ENCODE measurements around the gene ARID4B.

The ARID4B gene

GRCh38 chr1:235330918-235331285 is 2.9 kb upstream of the ARID4B start:
- DNase-seq (ENCODE audit: low read depth), result no peak
- no peak for TF ChIP-seq CTCF (IDR thresholded peaks at IDR 0.05; ENCODE audit: insufficient read depth, low read depth, low read length, missing control alignments)
- H3K4me3 ChIP-seq (ENCODE audit: low read length), result no peak overlapping the region

DNA sequence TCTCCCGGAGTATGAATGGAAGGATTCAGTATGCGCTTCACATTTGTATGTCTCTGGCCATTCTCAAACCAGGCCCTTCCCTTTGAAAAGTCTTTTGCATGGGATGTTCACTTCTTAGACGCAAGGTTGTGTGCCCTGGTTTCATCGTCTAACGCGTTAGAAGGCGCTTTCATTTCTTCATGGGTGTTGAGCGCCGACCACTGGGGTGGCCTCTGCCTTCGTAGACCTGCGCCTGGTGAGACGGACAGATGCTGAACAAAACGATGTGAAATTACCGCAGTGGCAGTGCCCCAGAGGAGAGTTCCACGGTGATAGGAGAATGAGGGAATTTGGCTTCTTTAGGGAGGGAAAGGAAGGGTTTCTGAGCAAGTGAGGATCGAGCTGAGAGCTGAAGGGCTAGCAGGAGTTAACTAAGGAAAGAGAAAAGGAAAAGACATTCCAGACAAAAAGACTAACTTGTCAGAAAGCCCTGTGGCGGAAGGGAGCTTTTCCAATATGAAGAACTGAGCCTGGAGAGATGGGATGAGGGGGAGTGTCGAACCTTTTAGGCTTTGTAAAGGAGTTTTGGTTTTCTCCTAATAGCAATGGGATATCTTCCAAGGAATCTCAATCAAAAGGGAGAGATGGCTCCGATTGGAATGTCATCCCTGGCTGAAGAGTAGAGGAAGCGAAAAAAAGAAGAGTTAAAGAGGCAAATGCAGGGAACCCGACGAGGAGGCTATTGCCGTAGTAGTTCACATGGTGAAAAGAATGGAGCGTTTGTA is 1.3 kb upstream of the ARID4B start:
- peak; percentile 5 for TF ChIP-seq CTCF (IDR thresholded peaks at IDR 0.05; ENCODE audit: insufficient read depth, low read depth, low read length, missing control alignments)
- DNase-seq (ENCODE audit: low read depth), result peak; percentile 48
- peak overlapping the region; percentile 64 for H3K4me3 ChIP-seq (ENCODE audit: low read length)

GRCh38 chr1:235328271-235329138 is 526 bp upstream of the ARID4B start, which contains the start of gene GGPS1:
GGPS1 (plus strand) TSS chr1:235328570; CDS start chr1:235335265, 6,695 bp downstream.
- DNase-seq (ENCODE audit: low read depth), result peak; percentile 100
- TF ChIP-seq CTCF (IDR thresholded peaks at IDR 0.05; ENCODE audit: insufficient read depth, low read depth, low read length, missing control alignments), result no peak
- peak within 1 kb of the TSS; percentile 92 for H3K4me3 ChIP-seq (ENCODE audit: low read length)

- TF ChIP-seq CTCF (IDR thresholded peaks at IDR 0.05; ENCODE audit: insufficient read depth, low read depth, low read length, missing control alignments), result no peak
- H3K4me3 ChIP-seq (ENCODE audit: low read length), result peak overlapping the region; percentile 92
- peak; percentile 56 for DNase-seq (ENCODE audit: low read depth)
Measured at GRCh38 chr1:235326719-235327558, 1.0 kb downstream of the ARID4B start.

DNA sequence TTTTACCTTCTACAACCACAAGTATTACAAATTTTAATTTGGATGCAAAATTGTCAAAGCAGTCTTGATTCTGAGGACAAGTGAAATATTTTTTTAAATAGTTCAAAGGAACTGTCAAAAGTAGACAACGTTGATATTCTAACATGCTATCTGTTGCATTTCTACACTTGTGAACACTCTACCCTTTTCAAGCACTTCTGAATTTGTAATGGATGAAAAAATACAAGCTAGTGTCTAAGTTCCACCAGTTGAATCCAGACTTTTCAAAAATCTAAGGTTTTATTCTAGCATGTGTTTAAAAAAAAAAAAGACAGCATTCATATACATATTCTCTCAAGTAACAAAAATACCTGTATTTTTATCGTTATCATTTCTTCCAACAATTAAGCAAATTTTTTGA is 2.1 kb downstream of the ARID4B start:
- no peak for TF ChIP-seq CTCF (IDR thresholded peaks at IDR 0.05; ENCODE audit: insufficient read depth, low read depth, low read length, missing control alignments)
- DNase-seq (ENCODE audit: low read depth), result no peak
- H3K4me3 ChIP-seq (ENCODE audit: low read length), result peak overlapping the region; percentile 92

GRCh38 chr1:235325139-235325538 is 2.8 kb downstream of the ARID4B start:
- no peak for TF ChIP-seq CTCF (IDR thresholded peaks at IDR 0.05; ENCODE audit: insufficient read depth, low read depth, low read length, missing control alignments)
- DNase-seq (ENCODE audit: low read depth), result no peak
- H3K4me3 ChIP-seq (ENCODE audit: low read length), result peak overlapping the region; percentile 92

Measured in epithelial cell of esophagus (primary cell).